WTC11 (cell line): ENCODE results near the gene SF3B4. TPM values are rescaled to one million over a fixed set of nuclear protein-coding genes. Genes with fewer than 3 reads are reported as not detected.

Experiments used
- ATAC-seq: fragments of 200-7000 bp; cut with Tn5 transposase; 2 replicates; pipeline ENCODE4 v1.10.0; 2021; ENCODE audit warnings: mild to moderate bottlenecking, moderate library complexity
- CTCF ChIA-PET: fragments of 300-600 bp; sonication (Branson Sonifier 250); formaldehyde crosslinking; loops from one replicate; lab custom pipeline; 2021; ENCODE audit warnings: antibody characterized with exemption; lab: Charles Lee
- POLR2A ChIA-PET: fragments of 350-600 bp; sonication (Branson Sonifier 250); formaldehyde crosslinking; loops from one replicate; lab custom pipeline; 2021; ENCODE audit warnings: antibody characterized with exemption; lab: Charles Lee
- DNase-seq: peaks from one replicate; pipeline ENCODE4 v3.0.0; 2021; ENCODE audit warnings: low spot score
- H3K27ac Mint-ChIP-seq: 2 replicates; pipeline ENCODE4 v1.8.0; 2021; ENCODE audit warnings: mixed read lengths
- H3K27me3 Mint-ChIP-seq: 2 replicates; pipeline ENCODE4 v1.8.0; 2021; ENCODE audit warnings: low read depth, mild to moderate bottlenecking, moderate library complexity, mixed read lengths
- H3K36me3 Mint-ChIP-seq: 2 replicates; pipeline ENCODE4 v1.8.0; 2021; ENCODE audit warnings: mixed read lengths
- H3K4me1 Mint-ChIP-seq: 2 replicates; pipeline ENCODE4 v1.8.0; 2022; ENCODE audit warnings: mixed read lengths
- H3K4me3 Mint-ChIP-seq: 2 replicates; pipeline ENCODE4 v1.8.0; 2021; ENCODE audit warnings: mild to moderate bottlenecking, moderate library complexity, mixed read lengths
- H3K9me3 Mint-ChIP-seq: 2 replicates; pipeline ENCODE4 v1.8.0; 2021; ENCODE audit warnings: mixed read lengths
- AFF4 ChIP-seq: sonication (generic); formaldehyde crosslinking; IDR thresholded peaks from 2 replicates; pipeline ENCODE4 v1.8.1; 2023; ENCODE audit warnings: mild to moderate bottlenecking, missing genetic modification reagents, borderline replicate concordance
- ATF2 ChIP-seq: sonication (generic); formaldehyde crosslinking; IDR thresholded peaks from 2 replicates; pipeline ENCODE4 v1.8.1; 2022; ENCODE audit warnings: low read depth, missing genetic modification reagents, borderline replicate concordance
- ATF6 ChIP-seq: sonication (generic); formaldehyde crosslinking; IDR thresholded peaks from 2 replicates; pipeline ENCODE4 v1.8.1; 2023; ENCODE audit warnings: mild to moderate bottlenecking, missing genetic modification reagents
- CTCF ChIP-seq: fragments of 200-600 bp; IDR thresholded peaks from 2 replicates; pipeline ENCODE4 v1.8.0; 2022; ENCODE audit warnings: antibody characterized with exemption
- E2F1 ChIP-seq: sonication (generic); formaldehyde crosslinking; IDR thresholded peaks from 2 replicates; pipeline ENCODE4 v1.8.0; 2022; ENCODE audit warnings: mild to moderate bottlenecking, missing genetic modification reagents
- E2F5 ChIP-seq: sonication (generic); formaldehyde crosslinking; IDR thresholded peaks from 2 replicates; pipeline ENCODE4 v1.8.1; 2022; ENCODE audit warnings: mild to moderate bottlenecking, moderate library complexity, missing genetic modification reagents
- ELF4 ChIP-seq: sonication (generic); formaldehyde crosslinking; IDR thresholded peaks from 2 replicates; pipeline ENCODE4 v1.8.1; 2022; ENCODE audit warnings: low read depth, mild to moderate bottlenecking, moderate library complexity, missing genetic modification reagents
- ESRRA ChIP-seq: sonication (generic); formaldehyde crosslinking; IDR thresholded peaks from 2 replicates; pipeline ENCODE4 v1.8.1; 2022; ENCODE audit warnings: mild to moderate bottlenecking, missing genetic modification reagents, borderline replicate concordance
- IRF2 ChIP-seq: sonication (generic); formaldehyde crosslinking; IDR thresholded peaks from 2 replicates; pipeline ENCODE4 v1.8.0; 2022; ENCODE audit warnings: low read depth, missing genetic modification reagents, borderline replicate concordance
- NFATC4 ChIP-seq: fragments of 250-450 bp; sonication (Bioruptor Pico); IDR thresholded peaks from 2 replicates; pipeline ENCODE4 v1.9.0; 2021; ENCODE audit warnings: mild to moderate bottlenecking
- NR1H2 ChIP-seq: sonication (generic); formaldehyde crosslinking; IDR thresholded peaks from 2 replicates; pipeline ENCODE4 v1.9.0; 2021; ENCODE audit warnings: mild to moderate bottlenecking, moderate library complexity, missing genetic modification reagents
- OVOL2 ChIP-seq: fragments of 250-450 bp; sonication (Bioruptor Pico); IDR thresholded peaks from 2 replicates; pipeline ENCODE4 v1.9.0; 2021; ENCODE audit warnings: mild to moderate bottlenecking, borderline replicate concordance
- PRDM15 ChIP-seq: sonication (generic); formaldehyde crosslinking; IDR thresholded peaks from 2 replicates; pipeline ENCODE4 v1.8.0; 2022; ENCODE audit warnings: missing genetic modification reagents
- ZBTB21 ChIP-seq: sonication (generic); formaldehyde crosslinking; IDR thresholded peaks from 2 replicates; pipeline ENCODE4 v1.8.1; 2023; ENCODE audit warnings: mild to moderate bottlenecking, missing genetic modification reagents, borderline replicate concordance
- ZNF416 ChIP-seq: fragments of 250-450 bp; sonication (Bioruptor Pico); IDR thresholded peaks from 2 replicates; pipeline ENCODE4 v1.9.0; 2021; ENCODE audit warnings: mild to moderate bottlenecking, inconsistent platforms
- total RNA-seq: library from RNA; stranded (reverse); gene quantifications from 3 replicates; pipeline ENCODE4 v1.2.3, GENCODE V29; 2021

The SF3B4 gene
- total RNA-seq, 1 experiment from 2014 or later, result 90.1 TPM

- H3K27ac Mint-ChIP-seq, result no peak overlapping the region; the same call in 1 of the 2 replicates
- peak overlapping the region; percentile 91 for H3K4me3 Mint-ChIP-seq
- CTCF ChIA-PET, result interaction anchor here (0.8 kb wide), 1 partner anchor 26 kb away, joined by 3 read pairs; no protein-coding TSS in a partner anchor
- no peak for ATAC-seq
- POLR2A ChIA-PET, result interaction anchor here (0.8 to 1.8 kb wide), 4 partner anchors 21 to 71 kb away, joined by 3 to 16 read pairs (median 4); a partner anchor contains a TSS
- H3K27me3 Mint-ChIP-seq, result no peaks in the 10 kb centered on the region
- H3K36me3 Mint-ChIP-seq, result peaks cover 9% of the 10 kb centered on the region
- H3K4me1 Mint-ChIP-seq, result peaks cover 23% of the 10 kb centered on the region
- DNase-seq, result no peak
- TF ChIP-seq ESRRA (CRISPR knock-in tag), result no peak
- no peak for TF ChIP-seq ZNF416 (CRISPR knock-in tag)
- no peak for TF ChIP-seq OVOL2
- TF ChIP-seq ELF4 (CRISPR knock-in tag), result no peak
- TF ChIP-seq NR1H2 (CRISPR knock-in tag), result no peak
- no peak for TF ChIP-seq E2F1
- TF ChIP-seq ZBTB21, result no peak
- TF ChIP-seq ATF6, result no peak
- no peak for TF ChIP-seq IRF2 (CRISPR knock-in tag)
- TF ChIP-seq E2F5 (CRISPR knock-in tag), result no peak
- TF ChIP-seq PRDM15 (CRISPR knock-in tag), result no peak
- TF ChIP-seq, all 79 proteins: peak for 0
- H3K9me3 Mint-ChIP-seq, result no peaks in the 10 kb centered on the region
Observed at GRCh38 chr1:149916193-149916897, 11.3 kb downstream of the SF3B4 start.

- Mint-ChIP-seq H3K27me3 (no peaks in the 10 kb centered on the region), H3K4me1 (peaks cover 23% of the 10 kb centered on the region), H3K36me3 (peaks cover 15% of the 10 kb centered on the region), H3K27ac (no peak overlapping the region), H3K9me3 (no peaks in the 10 kb centered on the region), H3K4me3 (peak overlapping the region; percentile 91)
- DNase-seq, result no peak
- ChIA-PET POLR2A (interaction anchor here (0.8 to 1.8 kb wide), 4 partner anchors 22 to 70 kb away, joined by 3 to 16 read pairs (median 4); a partner anchor contains a TSS), CTCF (interaction anchor here (0.8 kb wide), 1 partner anchor 27 kb away, joined by 3 read pairs; no protein-coding TSS in a partner anchor)
- no peak for ATAC-seq
- TF ChIP-seq CTCF (no peak), ATF2 (CRISPR knock-in tag) (no peak), NFATC4 (CRISPR knock-in tag) (no peak), AFF4 (CRISPR knock-in tag) (no peak)
Observed at GRCh38 chr1:149915429-149916192, 12.0 kb downstream of the SF3B4 start.
